Breast epithelium (tissue), 3 donors: Measurements from ENCODE around the gene TFB1M.
"Not testable (repeated sequence)": the region's sequence is repeated elsewhere in the genome, so short reads cannot be mapped to it uniquely, and the experiment has no call there.

ENCODE experiments used
- CTCF ChIP-seq, 3 donors: fragments of 450-650 bp; IDR thresholded peaks; one replicate each; pipeline ENCODE4 v1.5.1; 2016 to 2017; ENCODE audit warnings: antibody characterized with exemption in 3 of 3, mild to moderate bottlenecking in 3 of 3, moderate library complexity in 3 of 3
- POLR2A ChIP-seq: fragments of 450-650 bp; IDR thresholded peaks from one replicate; pipeline ENCODE4 v1.6.1; 2016; ENCODE audit warnings: antibody characterized with exemption, mild to moderate bottlenecking, moderate library complexity
- POLR2AphosphoS5 ChIP-seq, 3 donors: sonication (generic); formaldehyde crosslinking; IDR thresholded peaks; one replicate each; pipeline ENCODE4 v1.6.1; 2017; ENCODE audit warnings: antibody characterized with exemption in 3 of 3

GRCh38 chr6:155364021-155364420 is 49.7 kb upstream of the TFB1M start:
- TF ChIP-seq CTCF (IDR thresholded peaks at IDR 0.05); POLR2A; POLR2AphosphoS5 (IDR thresholded peaks at IDR 0.05): not testable (repeated sequence)
